ENCODE data around the gene NDUFB7.
A peak's percentile ranks its signal among the peaks of the same experiment; 100 is the strongest.
"Not testable (repeated sequence)": the region's sequence is repeated elsewhere in the genome, so short reads cannot be mapped to it uniquely, and the experiment has no call there.

Gene NDUFB7

DNA sequence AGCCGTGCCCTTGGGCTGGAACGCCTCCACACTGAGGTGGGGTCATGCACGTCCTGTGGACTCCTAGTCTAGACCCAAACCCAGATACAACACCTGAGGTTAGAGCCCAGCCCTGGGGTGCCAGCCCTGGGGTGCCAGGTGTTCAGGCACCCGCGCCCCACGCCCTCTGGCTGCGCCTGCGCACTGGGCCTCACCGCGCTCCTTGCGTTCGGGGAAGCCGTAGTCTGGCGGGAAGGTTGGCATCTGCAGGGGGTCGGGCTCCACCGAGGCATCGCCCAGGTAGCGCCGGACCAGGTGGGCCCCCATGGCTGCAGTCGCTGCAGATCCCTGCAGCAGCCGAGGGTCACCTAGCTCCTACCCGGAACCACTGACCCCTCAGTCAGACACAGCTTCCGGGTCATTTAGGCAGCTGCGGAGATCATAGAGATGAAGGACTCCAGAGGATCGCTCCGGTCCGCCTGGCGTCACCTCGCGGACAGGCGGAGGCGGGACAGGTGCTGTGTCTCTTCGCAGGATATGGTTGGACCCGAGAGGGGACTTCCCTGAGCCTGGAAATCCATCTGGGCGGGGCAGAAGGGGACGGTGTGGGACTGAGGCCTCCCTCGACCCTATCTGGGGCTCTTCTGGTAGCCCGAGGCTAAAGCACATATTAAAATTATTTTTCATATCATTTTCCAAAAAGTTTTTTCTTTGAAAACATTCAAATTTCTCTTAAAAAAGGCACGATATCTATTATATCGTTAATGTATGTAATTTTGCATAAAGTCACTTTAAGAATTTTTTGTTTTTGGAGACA is at the start of gene NDUFB7:
Gene NDUFB7 (minus strand): TSS at position 372 of the 796 bp plus-strand sequence. CDS start 66 bp downstream, at position 306.
- peak; percentile 94 for DNase-seq (ENCODE audit: low spot score)

DNA sequence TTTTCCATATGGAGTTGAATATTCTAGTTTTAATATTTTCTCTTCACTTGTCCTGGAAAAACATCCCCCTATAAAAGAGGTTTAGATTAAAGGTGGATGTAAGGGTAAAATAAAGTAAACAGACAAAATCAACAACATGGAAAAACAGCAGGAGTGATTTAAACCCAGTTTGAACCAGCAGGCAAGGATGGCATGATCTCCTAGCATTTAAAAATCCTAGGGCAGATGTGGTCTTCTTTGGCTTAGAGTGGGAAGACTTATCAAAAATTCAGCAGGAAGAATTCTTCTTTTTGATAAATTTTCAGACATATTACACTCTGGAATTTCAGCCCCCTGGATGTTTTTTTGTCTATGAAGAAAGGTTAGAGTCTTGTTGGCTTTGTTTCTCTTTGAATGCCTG is 47.5 kb upstream of the NDUFB7 start:
- DNase-seq (ENCODE audit: low spot score) = no peak

DNA sequence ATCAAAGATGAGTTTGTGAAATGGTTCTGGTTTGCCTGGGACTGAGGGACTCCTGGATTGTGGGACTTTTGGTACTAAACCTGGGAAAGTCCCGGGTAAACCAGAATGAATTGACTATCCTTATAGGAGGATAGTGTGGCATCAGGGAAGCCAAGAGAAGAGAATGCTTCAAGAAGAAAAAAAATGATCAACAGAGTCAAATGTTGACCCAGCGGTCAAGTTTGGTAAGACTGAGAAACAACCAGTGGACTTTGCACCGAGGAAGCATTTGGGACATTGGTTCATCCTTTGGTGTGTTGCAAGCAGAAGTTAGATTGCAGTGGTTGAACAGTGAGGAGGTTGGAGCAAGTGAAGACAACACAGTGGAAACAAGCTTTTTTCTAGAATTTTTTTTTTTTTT is 44.5 kb upstream of the NDUFB7 start:
- no peak for DNase-seq (ENCODE audit: low spot score)

DNA sequence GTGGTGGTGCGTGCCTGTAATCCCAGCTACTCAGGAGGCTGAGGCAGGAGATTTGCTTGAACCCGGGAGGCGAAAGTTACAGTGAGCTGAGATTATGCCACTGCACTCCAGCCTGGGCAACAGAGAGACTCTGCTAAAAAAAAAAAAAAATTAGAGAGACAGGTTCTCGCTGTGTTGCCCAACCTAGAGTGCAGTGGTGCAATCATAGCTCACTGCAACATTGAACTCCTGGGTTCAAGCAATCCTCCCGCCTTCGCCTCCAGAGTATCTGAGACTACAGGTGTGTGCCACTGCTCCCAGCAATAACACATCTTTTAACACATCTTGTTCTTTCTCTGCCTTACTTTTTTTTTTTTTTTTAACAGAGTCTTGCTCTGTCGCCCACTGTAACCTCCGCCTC is 43.8 kb upstream of the NDUFB7 start:
- no peak for DNase-seq (ENCODE audit: low spot score)

DNA sequence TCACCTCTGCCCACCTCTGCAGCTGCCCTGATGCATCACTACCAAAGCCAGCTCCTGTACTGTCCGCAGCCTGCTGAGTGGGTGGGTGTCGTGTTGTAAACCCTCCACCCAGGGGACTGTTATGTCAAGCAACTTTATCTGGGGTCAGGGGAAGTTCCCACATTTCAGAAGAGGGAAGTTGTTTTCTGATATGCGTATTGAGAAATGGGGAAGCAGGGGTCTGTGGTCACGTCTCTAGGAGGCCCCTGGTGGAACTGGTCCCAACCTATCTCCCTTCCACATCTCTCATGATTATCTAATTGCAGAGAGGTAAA is 42.2 kb upstream of the NDUFB7 start:
- DNase-seq (ENCODE audit: low spot score) = peak; percentile 12

DNA sequence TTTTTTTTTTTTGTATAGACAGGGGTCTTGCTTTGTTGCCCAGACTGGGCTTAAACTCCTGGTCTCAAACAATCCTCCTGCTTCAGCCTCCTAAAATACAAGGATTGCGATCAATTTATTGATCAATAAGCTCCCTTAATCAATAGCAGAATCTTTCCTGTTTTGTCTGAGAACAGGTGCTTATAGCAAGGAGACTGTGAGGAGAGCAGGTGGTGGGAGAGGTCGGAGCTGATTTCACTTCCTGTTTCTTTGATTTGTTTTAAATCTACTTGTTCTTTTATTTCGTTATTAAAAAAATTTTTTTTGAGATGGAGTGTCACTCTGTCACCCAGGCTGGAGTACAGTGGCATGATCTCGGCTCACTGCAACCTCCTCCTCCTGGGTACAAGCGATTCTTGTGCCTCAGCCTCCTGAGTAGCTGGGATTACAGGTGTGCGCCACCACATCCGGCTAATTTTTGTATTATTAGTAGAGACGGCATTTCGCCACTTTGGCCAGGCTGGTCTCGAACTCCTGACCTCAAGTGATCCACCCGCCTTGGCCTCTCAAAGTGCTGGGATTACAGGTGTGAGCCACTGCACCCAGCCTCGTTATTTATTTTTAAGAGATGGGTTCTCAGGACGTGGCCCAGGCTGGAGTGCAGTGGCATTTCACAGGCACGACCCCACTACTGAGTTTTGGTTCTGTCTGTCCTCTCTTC is 41.7 kb upstream of the NDUFB7 start:
- not testable (repeated sequence) for DNase-seq (ENCODE audit: low spot score)

DNA sequence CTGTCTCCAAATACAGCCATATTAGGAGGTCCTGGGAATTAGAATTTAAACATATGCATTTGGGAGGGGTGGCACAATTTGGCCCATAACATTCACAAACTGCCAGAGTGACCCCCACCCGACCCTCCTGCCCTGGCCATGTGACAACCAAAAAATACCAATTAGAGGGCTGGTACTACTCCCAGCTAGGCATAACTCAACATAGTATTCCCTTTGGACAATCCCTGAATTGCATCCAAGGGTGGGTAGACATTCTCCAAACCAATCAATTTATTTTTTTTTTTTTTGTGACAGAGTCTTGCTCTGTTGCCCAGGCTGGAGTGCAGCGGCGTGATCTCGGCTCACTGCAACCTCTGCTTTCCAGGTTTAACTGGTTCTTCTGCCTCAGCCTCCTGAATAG is 40.8 kb upstream of the NDUFB7 start:
- DNase-seq (ENCODE audit: low spot score) = no peak

DNA sequence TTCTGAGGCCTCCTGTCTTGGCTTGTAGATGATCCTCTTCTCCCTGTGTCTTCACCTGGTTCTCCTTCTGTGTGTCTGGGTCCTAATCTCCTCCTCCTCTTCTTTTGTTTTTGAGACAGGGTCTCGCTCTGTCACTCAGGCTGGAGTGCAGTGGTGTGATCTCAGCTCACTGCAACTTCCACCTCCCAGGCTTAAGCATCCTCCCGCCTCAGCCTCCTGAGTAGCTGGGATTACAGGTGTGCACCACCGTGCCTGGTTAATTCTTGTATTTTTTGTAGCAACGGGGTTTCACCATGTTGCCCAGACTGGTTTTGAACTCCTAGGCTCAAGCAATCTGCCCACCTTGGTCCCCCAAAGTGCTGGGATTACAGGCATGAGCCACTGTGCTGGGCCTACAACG is 40.4 kb upstream of the NDUFB7 start:
- not testable (repeated sequence) for DNase-seq (ENCODE audit: low spot score)

DNA sequence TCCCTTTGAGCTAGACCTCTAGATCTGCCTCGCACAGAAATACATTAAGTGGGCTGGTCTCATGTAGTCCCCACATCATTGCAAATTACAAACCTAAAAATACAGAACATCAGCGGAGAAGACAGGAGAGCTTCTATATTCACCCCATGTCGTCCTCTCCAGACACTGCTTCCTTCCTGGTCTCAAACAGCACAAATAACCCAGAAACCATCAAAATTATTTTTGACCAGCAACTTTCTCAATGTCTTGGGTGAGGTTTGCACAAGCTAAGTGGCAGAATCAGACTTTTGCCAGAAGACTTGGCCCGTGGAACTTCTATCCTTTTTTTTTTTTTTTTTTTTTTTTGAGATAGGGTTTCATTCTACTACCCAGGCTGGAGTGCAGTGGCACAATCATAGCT is 39.2 kb upstream of the NDUFB7 start:
- DNase-seq (ENCODE audit: low spot score) = no peak

DNA sequence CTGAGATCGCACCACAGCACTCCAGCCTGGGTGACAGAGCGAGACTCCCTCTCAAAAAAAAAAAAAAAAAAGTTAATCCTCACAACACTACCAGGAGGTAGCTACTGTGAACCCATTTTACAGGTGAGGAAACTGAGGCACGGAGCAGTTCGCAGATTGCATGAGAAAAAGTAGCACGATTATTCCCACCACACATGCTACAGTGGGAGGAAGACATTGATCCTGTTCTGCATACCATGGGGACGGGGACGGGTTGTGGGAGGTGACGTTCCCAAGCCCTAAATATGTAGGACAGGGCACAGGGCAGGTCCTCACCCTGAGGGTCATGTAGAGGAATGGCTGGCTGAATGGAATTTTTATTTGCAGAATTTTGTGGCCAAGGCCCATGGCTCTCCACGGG is 34.8 kb upstream of the NDUFB7 start:
- DNase-seq (ENCODE audit: low spot score) = no peak

DNA sequence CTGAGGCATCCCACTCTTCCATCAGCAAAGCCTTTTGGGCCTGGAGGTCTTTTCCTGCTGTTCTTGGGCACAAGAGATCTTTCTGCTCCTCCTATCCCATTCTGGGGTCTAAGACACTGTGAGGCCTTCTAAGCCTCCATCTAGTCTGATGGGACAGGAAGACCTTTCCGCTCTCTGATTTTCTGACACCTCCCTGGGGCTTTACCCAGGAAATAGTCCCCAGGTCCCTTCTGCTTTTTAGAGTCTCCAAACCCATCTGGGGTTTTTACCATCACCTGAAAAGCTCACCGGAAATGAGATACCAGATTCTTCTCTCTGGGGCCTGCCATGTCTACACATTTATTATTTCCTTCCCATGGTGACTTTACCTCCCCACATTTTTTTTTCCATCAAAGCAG is 32.1 kb upstream of the NDUFB7 start:
- DNase-seq (ENCODE audit: low spot score) = no peak

DNA sequence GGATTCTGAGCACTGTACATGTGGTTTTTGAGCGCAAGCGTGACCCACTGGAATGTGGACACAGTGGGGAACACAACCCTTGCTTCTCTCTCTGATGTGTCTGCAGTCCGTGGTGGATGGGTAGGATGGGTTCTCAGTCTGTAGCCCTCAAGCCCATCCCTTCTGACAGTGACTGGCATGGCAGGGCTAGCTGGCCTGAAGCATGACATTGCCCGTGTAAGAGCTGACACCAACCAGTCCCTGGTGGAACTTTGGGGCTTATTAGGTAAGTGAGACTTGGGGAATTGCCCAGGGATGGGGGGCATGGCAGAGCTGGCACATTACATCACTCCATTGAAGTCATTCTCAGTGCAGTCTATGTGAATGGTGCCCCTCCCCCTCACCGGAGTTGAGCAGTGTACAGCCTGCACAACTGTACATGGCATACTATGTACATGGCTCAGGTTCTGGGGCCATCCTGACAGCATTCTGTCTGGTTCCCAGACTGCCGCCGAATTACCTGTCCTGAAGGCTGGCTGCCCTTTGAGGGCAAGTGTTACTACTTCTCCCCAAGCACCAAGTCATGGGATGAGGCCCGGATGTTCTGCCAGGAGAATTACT is 27.8 kb upstream of the NDUFB7 start:
- DNase-seq (ENCODE audit: low spot score) = no peak

DNA sequence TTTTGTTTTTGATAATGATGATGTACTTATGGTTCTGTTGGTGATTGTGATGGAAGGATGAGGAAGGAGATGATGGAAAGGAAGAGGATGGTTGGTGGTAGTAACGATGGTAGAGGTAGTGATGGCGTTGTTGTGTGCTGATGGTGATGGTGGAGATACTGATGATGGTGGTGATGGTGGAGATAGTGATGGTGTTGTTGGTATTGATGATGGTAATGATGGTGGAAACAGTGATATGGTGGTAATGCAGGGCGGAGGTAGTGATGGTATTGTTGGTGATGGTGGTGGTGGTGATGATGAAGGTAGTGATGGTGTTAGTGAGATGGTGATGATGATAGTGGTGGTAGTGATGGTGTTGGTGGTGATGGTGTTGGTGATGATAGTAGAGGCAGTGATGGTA is 23.7 kb upstream of the NDUFB7 start:
- DNase-seq (ENCODE audit: low spot score) = no peak

DNA sequence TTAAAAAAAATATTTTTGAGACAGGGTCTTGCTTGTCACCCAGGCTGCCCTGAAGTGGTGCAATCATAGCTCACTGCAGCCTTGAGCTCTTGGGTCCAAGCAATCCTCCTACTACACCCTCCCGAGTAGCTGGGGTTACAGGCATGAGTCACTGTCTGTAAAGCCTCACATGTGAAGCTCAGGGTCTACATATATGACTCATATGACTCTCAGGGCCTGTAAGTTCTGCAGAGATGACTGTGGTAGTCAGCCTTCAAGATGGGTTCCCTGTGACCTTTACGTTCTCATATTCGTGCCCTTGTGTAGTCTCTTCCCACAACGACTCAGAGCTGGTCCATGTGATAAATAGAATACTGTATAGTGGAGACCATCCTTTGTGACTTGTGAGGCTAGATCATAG is 17.6 kb upstream of the NDUFB7 start:
- DNase-seq (ENCODE audit: low spot score) = not testable (repeated sequence)

DNA sequence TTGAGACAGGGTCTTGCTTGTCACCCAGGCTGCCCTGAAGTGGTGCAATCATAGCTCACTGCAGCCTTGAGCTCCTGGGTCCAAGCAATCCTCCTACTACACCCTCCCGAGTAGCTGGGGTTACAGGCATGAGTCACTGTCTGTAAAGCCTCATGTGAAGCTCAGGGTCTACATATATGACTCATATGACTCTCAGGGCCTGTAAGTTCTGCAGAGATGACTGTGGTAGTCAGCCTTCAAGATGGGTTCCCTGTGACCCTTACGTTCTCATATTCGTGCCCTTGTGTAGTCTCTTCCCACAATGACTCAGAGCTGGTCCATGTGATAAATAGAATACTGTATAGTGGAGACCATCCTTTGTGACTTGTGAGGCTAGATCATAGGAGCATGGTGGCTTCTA is 13.3 kb upstream of the NDUFB7 start:
- peak; percentile 39 for DNase-seq (ENCODE audit: low spot score)

DNA sequence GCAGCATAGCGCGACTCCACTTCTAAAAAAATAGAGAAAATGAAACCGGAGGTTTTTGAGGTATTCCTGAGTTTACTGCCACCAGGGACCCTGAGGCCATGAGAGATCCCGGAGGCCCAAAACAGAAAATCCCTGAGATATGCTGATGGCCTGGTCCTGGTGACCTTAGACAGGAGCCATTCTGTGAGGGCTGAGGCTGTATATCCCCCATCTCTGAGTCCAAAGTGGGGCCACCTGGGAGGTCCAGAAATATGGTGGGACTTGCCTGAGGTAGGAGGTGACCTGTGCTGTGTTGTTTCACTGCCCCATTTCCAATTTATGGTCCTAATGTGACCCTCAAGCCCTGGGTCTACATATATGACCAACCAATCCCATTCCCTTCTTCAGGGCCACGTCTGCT is 12.5 kb upstream of the NDUFB7 start:
- DNase-seq (ENCODE audit: low spot score) = not testable (repeated sequence)

DNA sequence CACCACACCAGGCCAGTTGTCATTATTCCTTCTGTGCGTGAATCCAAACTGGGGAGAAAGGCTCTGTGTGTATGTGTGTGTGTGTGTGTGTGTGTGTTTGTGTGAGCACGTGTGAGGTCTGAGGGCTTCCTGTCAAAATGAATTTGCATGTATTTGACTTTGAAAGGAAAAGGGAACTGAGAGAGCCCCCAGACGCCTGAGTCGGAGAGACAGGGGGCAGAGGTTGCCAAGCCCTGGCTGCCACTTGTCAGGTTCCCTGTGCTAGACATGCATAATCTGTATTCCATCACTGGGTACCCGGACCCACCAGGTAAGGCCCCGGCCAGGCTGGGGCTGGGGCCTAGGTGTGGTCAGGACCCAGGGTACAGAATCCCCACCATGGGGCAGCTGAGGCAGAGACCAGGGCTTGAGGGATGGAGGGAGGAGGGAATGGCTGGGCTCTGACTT is 11.1 kb upstream of the NDUFB7 start, which contains the start of gene CLEC17A:
Gene CLEC17A (plus strand): TSS at position 191 of the 447 bp plus-strand sequence. CDS start 77 bp downstream, at position 268.
- DNase-seq (ENCODE audit: low spot score) = no peak

DNA sequence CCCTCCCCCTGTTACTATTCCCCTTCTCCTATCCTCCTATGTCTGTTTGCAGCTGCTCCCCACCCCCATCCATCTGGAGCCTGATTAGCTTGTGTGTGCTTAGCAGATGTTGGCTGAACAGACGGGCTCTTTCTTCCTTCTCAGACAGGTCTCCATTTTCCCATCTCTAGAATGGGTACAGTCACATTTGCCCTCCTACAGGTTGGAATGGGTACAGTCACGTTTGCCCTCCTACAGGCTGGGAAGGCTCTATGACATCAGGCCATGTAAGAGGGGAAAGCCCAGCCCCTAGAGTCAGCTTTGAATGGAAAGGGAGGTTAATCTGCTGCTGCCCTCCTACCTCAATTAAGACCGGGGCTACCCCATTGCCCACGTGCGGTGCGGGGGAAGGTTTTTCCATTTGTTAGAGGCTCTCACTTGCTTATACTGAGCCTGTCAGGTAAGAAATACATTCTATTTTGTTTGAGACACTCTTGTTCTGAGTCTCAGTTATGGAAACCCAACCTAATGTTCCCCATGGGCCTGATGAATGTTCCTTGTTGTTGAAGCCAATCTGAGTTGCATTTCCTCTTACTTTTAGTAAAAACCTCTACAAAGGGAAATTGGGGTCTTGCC is 8.9 kb upstream of the NDUFB7 start:
- no peak for DNase-seq (ENCODE audit: low spot score)

DNA sequence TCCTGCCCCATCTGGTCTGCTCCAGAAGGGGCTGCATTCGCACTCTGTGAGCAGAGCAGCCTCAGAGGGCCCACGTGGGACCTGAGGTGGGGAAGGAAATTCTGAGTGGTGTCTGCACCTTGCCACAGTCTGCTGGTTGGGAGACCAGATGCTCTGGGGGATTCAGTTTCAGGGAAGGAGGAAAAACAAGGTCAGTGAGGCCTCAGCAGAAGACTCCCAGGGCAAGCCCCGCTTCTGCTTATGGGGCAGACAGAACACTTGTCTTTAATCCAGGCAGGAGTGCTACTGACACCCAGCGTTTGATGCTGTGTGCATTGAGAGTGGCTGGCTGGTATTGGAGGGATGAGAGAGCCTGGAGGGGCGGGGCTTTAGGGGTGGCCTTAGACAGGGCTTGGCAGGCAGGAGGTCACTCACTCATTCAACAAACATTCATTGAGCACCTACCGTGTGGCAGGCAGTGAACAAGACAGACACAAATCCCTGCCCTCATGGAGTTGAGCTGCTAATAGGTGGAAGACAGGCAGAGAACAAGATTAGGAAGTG is 6.1 kb upstream of the NDUFB7 start:
- no peak for DNase-seq (ENCODE audit: low spot score)

DNA sequence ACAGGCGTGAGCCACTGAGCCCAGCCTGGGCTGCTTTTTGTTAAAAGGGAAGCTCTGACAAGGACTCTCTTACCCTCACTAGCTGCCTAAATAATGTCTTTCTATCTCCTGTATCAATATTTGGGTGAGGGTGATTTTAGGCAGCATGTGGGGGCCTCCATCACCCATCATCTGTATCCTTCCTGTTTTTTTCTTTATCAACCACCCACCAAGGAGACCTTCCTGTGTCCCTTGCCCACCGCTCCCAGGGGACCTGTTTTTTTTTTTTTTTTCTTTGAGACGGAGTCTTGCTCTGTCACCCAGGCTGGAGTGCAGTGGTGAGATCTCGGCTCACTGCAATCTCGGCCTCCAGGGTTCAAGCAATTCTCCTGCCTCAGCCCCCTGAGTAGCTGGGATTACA is 5.4 kb upstream of the NDUFB7 start:
- no peak for DNase-seq (ENCODE audit: low spot score)

DNA sequence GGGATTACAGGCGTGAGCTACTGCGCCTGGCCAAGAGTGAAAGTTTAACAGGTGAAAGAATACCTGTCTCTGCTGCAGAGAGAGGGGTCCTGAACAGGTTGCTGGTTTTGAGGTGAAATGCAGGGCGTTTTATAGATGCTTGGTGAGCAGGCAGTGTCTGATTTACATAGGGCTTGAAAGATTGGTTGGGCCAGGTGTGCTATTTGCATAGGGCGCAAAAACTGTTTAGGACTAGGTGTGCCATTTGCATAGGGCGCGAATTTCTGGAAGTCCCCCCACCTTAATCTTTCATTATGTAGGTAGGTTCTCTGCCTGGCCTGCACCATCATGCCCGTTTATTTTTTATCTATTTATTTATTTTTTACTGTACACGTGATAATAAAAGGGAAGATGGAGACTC is 4.5 kb upstream of the NDUFB7 start:
- DNase-seq (ENCODE audit: low spot score) = no peak

DNA sequence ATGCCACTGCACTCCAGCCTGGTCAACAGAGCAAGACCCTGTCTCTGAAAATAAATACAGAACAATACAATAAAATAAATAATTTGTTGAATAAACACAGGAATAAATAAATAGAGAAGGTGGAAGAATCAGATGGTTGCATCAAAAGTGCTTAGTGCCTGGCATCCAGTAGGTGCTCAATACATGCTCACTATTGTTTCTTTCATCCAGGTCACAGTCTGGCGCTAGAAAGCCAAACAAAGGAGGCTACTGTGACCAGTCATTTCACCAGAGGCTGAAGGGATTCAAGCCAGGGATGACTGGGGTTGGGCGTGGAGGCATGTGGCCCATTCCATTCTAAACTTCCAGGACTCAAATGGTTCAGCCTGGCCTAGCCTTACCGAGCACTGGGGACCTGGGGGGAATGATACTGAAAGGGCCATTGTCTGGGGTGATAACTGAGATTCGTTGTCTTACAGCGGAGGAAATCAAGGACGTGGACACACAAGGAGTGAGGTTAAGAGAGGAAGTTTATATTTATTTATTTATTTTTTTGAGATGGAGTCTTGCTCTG is 3.6 kb upstream of the NDUFB7 start:
- DNase-seq (ENCODE audit: low spot score) = no peak

Measured in CD4-positive, alpha-beta T cell treated with Interleukin-2 at 100 ng/mL for 4 hours (primary cell).